Muscle layer of duodenum (tissue), 2 donors: ENCODE results near the gene MRPL12.

ENCODE experiments used
- H3K27ac ChIP-seq: one replicate; pipeline ENCODE4 v1.7.0; 2013; ENCODE audit warnings: mild to moderate bottlenecking, low read length
- H3K27me3 ChIP-seq: one replicate; pipeline ENCODE4 v1.7.0; 2013; ENCODE audit warnings: low read depth, mild to moderate bottlenecking, control low read depth, low read length
- H3K36me3 ChIP-seq, 2 donors: one replicate each; pipeline ENCODE4 v1.7.0; 2013; ENCODE audit warnings: low read length in 2 of 2, control low read depth in 1 of 2, mild to moderate bottlenecking in 1 of 2; ENCODE audit not compliant: insufficient read depth in 2 of 2, control insufficient read depth in 1 of 2
- H3K4me1 ChIP-seq, 2 donors: one replicate each; pipeline ENCODE4 v1.7.0; 2013; ENCODE audit warnings: low read length in 2 of 2, mild to moderate bottlenecking in 2 of 2, control low read depth in 1 of 2, moderate library complexity in 1 of 2; ENCODE audit not compliant: insufficient read depth in 2 of 2, control insufficient read depth in 1 of 2
- H3K4me3 ChIP-seq, 2 donors: one replicate each; pipeline ENCODE4 v1.7.0; 2013; ENCODE audit warnings: low read length in 2 of 2, low read depth in 1 of 2, mild to moderate bottlenecking in 1 of 2
- H3K9me3 ChIP-seq, 2 donors: one replicate each; pipeline ENCODE4 v1.7.0; 2013; ENCODE audit warnings: low read length in 2 of 2, control low read depth in 1 of 2, mild to moderate bottlenecking in 1 of 2; ENCODE audit not compliant: control insufficient read depth in 1 of 2
- donor health status: healthy.

MRPL12 gene

GRCh38 chr17:81683208-81683583, 20.0 kb upstream of the MRPL12 start:
- Histone ChIP-seq H3K4me3 (peak overlapping the region; percentile 81 to 82), H3K27ac (peak overlapping the region; percentile 56), H3K9me3 (no peaks in the 10 kb centered on the region), H3K4me1 (peaks cover 9 to 25% of the 10 kb centered on the region in 2 donors), H3K27me3 (no peaks in the 10 kb centered on the region), H3K36me3 (peaks cover 15 to 38% of the 10 kb centered on the region in 2 donors)

- peaks cover 21 to 44% of the 10 kb centered on the region in 2 donors for H3K36me3 ChIP-seq
- H3K9me3 ChIP-seq = no peaks in the 10 kb centered on the region
- peak within 1 kb of the TSS; percentile 81 to 82 for H3K4me3 ChIP-seq
- no peaks in the 10 kb centered on the region for H3K27me3 ChIP-seq
- peaks cover 9 to 25% of the 10 kb centered on the region in 2 donors for H3K4me1 ChIP-seq
- peak within 1 kb of the TSS; percentile 56 for H3K27ac ChIP-seq
These were observed 19.4 kb upstream of the MRPL12 start, which contains the start of the genes ARL16 and HGS for GRCh38 chr17:81683584-81684441. Gene ARL16 (minus strand): TSS chr17:81683797. CDS start chr17:81683753, 44 bp downstream. Gene HGS (plus strand): TSS chr17:81684011. CDS start chr17:81684067, 56 bp downstream.

- Histone ChIP-seq H3K9me3 (no peaks in the 10 kb centered on the region), H3K36me3 (peaks cover 25 to 50% of the 10 kb centered on the region in 2 donors), H3K4me3 (peak overlapping the region; percentile 81 to 82), H3K27ac (peak overlapping the region; percentile 53), H3K27me3 (no peaks in the 10 kb centered on the region), H3K4me1 (peaks cover 9 to 25% of the 10 kb centered on the region in 2 donors)
These were observed 18.7 kb upstream of the MRPL12 start for GRCh38 chr17:81684442-81684911.

- Histone ChIP-seq H3K27ac (peak overlapping the region; percentile 53), H3K27me3 (no peaks in the 10 kb centered on the region), H3K9me3 (no peaks in the 10 kb centered on the region), H3K36me3 (peaks cover 25 to 50% of the 10 kb centered on the region in 2 donors), H3K4me1 (peaks cover 9 to 25% of the 10 kb centered on the region in 2 donors), H3K4me3 (peak overlapping the region; percentile 81 to 82)
These were observed 18.1 kb upstream of the MRPL12 start for GRCh38 chr17:81685108-81685507.

- Histone ChIP-seq H3K27ac (no peak overlapping the region), H3K27me3 (no peaks in the 10 kb centered on the region), H3K36me3 (peaks cover 33 to 60% of the 10 kb centered on the region in 2 donors)
These were observed 16.6 kb upstream of the MRPL12 start for GRCh38 chr17:81686614-81687013.

GRCh38 chr17:81687770-81688541, 15.2 kb upstream of the MRPL12 start:
- no peak overlapping the region for H3K27ac ChIP-seq

More at GRCh38 chr17:81686614-81687013, 16.6 kb upstream of the MRPL12 start:
- Histone ChIP-seq H3K4me1 (peaks cover 9 to 25% of the 10 kb centered on the region in 2 donors), H3K9me3 (no peaks in the 10 kb centered on the region), H3K4me3 (no peak overlapping the region)

GRCh38 chr17:81688616-81689015, 14.6 kb upstream of the MRPL12 start:
- Histone ChIP-seq H3K36me3 (peaks cover 39 to 78% of the 10 kb centered on the region in 2 donors), H3K4me3 (no peak overlapping the region), H3K9me3 (no peaks in the 10 kb centered on the region), H3K4me1 (peaks cover 9 to 13% of the 10 kb centered on the region in 2 donors), H3K27ac (no peak overlapping the region), H3K27me3 (no peaks in the 10 kb centered on the region)

More at GRCh38 chr17:81687770-81688541, 15.2 kb upstream of the MRPL12 start:
- Histone ChIP-seq H3K27me3 (no peaks in the 10 kb centered on the region), H3K9me3 (no peaks in the 10 kb centered on the region), H3K4me1 (peaks cover 9 to 16% of the 10 kb centered on the region in 2 donors), H3K4me3 (no peak overlapping the region), H3K36me3 (peaks cover 39 to 72% of the 10 kb centered on the region in 2 donors)

- no peak overlapping the region for H3K4me3 ChIP-seq
- peaks cover 3 to 7% of the 10 kb centered on the region in 2 donors for H3K4me1 ChIP-seq
- no peaks in the 10 kb centered on the region for H3K27me3 ChIP-seq
- no peak overlapping the region for H3K27ac ChIP-seq
- H3K36me3 ChIP-seq = peaks cover 52 to 88% of the 10 kb centered on the region in 2 donors
- H3K9me3 ChIP-seq = no peaks in the 10 kb centered on the region
These were observed 13.1 kb upstream of the MRPL12 start for GRCh38 chr17:81690066-81690465.

GRCh38 chr17:81690549-81690948, 12.6 kb upstream of the MRPL12 start:
- Histone ChIP-seq H3K27ac (no peak overlapping the region), H3K36me3 (peaks cover 55 to 93% of the 10 kb centered on the region in 2 donors), H3K27me3 (no peaks in the 10 kb centered on the region), H3K9me3 (no peaks in the 10 kb centered on the region), H3K4me3 (no peak overlapping the region), H3K4me1 (peaks cover 0 to 2% of the 10 kb centered on the region in 2 donors)

- Histone ChIP-seq H3K4me1 (no peaks in the 10 kb centered on the region), H3K4me3 (no peak overlapping the region), H3K27ac (no peak overlapping the region), H3K27me3 (no peaks in the 10 kb centered on the region), H3K36me3 (peaks cover 54 to 99% of the 10 kb centered on the region in 2 donors), H3K9me3 (no peaks in the 10 kb centered on the region)
These were observed 12.0 kb upstream of the MRPL12 start for GRCh38 chr17:81691196-81691595.

- no peaks in the 10 kb centered on the region for H3K4me1 ChIP-seq
- no peaks in the 10 kb centered on the region for H3K27me3 ChIP-seq
- peaks cover 50 to 99% of the 10 kb centered on the region in 2 donors for H3K36me3 ChIP-seq
- H3K27ac ChIP-seq = no peak overlapping the region
- no peak overlapping the region for H3K4me3 ChIP-seq
- H3K9me3 ChIP-seq = no peaks in the 10 kb centered on the region
These were observed 11.6 kb upstream of the MRPL12 start for GRCh38 chr17:81691608-81692007.
